Suppressor macrophage (primary cell): ENCODE results near the gene PIBF1.
"Not testable (repeated sequence)": the region's sequence is repeated elsewhere in the genome, so short reads cannot be mapped to it uniquely, and the experiment has no call there.

ENCODE experiments used
- DNase-seq, 4 experiments: peaks; one replicate each; pipeline ENCODE4 v3.0.0-alpha.2; 2020 to 2022

Gene PIBF1

DNA sequence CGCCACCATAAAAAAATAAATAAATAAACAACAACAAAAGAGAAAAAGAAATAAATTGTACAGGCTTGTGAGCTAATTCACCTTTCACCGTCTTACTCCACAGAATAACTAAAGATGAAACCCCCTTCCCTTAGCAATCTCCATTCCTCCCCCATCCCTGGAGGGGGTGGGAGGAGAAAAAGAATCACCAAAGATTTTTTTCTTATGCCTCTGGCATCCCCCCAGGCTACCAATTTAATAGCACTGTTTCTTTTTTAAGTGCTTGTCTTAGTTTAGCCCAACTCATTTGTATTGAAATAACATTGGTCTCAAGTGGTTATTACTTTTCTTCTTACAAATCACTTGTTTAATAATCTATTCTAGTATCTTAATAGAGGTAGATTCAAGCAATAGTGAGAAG, 253.0 kb downstream of the PIBF1 start:
- no peak for DNase-seq

DNA sequence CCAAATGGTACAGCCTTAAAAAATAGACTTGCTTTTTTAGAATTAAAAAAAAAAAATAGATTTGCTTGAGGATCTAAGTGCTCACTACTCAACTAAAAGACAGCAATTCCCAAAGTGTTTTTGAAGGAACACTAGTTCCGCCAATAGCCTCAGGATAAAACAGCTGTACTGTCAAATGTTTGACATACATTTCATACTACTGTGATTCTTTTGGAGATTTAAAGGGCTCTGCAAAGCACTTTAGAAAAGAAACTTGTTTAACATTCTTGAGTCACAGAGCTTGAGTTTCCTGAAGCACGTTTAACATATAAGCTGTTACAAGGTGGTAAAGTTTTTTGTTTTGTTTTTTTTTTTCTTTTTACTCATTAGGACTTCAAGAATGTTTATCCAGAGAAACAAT, 253.7 kb downstream of the PIBF1 start:
- DNase-seq, result no peak

DNA sequence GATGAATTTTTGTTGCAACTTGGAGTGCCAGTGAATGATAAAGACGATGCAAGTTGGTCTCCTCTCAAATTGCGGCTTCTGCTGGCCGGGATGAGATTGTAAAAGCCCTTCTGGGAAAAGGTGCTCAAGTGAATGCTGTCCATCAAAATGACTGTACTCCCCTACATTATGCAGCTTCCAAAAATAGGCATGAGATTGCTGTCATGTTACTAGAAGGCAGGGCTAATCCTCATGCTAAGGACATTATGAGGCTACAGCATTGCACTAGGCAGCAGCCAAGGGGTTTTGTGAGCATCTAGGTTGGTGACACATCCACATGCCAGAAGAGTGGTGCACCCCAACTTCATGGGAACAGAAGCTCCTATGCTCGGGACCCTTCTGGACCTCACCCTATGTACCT, 254.6 kb downstream of the PIBF1 start:
- DNase-seq, result no peak

DNA sequence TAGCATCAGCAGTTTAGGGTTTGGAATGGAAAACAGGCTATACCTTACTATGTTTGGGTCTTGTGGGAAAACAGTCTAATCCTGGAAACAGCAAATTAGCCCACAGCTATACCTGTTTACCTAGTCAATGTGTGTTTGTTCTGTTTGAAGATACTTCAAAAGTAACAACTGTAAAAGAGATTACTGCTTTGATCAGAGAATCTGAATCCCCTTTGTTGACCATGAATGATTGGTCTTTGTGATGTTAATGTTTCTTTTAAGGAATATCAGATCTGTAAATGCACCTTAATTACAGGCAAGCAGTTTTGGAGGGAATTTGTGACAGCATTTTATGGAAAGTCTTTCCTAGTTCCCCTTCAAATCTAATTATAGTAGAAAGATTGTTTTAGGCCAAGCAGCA, 256.1 kb downstream of the PIBF1 start:
- no peak for DNase-seq

DNA sequence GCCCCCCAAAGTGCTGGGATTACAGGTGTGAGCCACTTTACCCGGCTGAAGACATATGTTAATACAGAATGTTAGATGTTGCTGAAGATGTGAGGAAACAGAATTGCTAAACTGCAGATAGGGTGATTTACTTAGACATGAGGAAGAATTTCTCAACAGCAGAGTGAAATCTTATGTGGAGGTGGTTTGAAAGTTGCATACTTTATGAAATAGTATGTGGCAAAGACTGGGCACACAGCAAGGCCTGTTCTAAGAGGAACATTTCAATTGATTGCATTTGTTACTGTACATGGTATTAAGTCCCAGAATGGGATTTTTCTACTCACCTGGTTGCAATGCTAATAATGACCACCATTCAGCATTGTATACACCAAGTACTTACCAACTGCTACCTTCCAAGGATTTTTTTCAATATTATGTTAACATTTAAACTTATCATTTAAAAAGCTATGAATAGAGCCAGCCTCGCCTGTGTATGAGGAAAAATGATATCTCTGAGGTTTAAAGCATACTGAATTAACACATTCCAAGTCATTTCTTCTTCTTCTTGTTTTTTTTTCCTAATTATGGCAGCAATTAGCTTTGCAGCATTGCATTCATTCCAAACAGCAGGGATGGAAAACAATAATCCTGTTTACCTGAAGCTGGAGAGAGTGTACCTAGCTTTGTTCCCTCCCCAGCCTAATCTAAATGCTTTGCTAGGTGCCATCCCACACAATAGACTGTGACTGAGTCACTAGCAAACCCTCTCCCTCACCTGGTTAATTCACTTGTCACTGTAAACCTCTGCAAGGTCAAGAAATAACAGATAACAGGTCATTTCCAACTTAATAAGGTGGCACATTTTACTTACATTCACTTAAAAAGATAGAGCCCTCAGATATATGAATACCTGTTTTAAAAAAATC, 257.5 kb downstream of the PIBF1 start:
- peak; percentile 19 to 72 (median 53) for DNase-seq

DNA sequence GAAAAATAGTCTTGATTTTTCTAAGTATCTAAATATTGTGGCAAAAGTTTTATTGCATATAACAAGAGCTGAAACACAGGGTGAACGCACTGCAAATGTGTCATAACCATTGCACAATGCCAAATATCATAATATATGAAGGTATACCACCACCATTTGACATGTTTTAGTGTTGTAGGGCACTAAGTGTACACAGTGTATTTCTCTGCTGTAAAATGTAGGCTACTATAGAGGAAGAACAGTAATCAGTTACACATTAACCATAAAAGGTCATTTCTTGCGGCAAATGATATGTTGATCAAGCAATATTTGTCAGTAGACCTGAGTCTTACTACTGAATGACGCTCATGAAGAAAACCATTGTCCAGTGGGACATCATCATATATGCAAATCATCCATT, 258.6 kb downstream of the PIBF1 start:
- DNase-seq, result no peak

DNA sequence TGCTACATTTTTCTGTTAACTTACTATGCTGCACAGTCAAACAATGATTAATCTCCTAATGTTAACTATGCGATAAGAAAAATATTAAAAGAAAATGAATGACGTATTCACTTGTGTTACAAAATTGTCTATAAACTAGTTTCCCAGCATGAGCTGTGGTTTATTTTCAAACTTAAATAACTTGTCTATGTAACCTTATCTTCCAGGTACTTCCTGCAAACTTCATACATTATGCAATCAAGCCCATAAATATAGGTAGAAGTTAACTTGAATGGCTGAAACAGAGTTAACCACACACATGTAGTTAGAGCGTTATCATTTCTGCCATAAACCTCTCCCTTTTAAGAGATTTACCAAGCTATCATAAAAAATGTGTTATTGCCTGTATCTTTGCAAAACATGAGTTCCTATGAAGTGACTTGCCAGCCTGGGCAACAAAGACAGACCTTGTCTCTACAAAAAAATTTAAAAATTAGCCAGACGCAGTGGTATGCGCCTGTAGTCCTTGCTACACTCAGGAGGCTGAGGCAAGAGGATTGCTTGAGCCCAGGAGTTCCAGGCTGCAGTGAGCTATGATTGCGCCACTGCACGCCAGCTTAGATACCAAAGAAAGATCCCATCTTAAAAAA, 259.1 kb downstream of the PIBF1 start:
- DNase-seq, result no peak

DNA sequence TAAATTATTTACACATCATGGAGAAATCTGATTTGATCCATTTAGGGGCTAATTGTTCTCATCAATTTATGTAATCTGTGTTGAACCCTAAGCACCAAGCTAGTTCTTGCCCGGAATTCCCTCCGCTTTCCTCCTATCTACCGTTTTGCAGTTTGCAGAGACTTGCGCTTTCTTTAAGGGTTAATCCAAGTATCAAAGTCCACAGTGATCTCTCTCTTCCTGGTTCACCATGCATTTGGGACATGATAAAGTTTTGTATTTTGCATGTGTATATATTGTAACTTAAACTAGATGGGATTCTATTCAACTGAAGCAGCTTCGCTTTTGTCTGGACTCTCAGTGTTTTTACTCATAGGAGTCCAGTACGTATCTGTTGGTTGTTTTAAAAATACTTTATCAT, 263.1 kb downstream of the PIBF1 start:
- no peak for DNase-seq

DNA sequence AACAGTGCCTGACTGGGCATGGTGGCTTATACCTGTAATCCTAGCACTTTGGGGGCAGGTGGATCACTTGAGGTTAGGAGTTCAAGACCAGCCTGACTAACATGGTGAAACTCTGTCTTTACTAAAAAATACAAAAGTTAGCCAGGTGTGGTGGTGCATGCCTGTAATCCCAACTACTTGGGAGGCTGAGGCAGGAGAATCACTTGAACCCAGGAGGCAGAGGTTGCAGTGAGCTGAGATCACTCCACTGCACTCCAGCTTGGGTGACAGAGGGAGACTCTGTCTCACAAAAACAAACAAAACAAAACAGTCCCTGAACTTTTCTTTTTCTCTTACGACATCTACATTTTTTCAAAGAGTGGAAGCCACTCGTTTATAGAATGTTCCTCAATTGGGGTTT, 266.7 kb downstream of the PIBF1 start:
- DNase-seq, result not testable (repeated sequence)

DNA sequence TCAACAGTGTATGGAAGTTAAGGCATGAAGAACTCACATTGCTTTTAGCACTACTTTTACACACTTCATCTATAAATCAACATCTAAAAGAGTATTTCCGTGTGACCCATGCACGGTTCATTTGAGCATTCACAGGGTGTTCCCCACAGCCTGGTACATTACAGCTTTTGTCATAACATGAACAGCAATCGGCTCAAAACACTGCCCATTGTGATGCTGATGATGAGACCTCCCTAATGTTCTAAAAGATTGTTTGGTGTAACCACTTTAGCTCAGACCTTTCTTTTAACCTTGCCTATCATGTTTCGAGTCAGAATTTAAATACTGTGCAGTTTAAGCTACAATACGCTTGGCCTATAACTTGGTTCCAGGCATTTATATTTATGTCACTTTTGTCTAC, 272.8 kb downstream of the PIBF1 start:
- no peak for DNase-seq

DNA sequence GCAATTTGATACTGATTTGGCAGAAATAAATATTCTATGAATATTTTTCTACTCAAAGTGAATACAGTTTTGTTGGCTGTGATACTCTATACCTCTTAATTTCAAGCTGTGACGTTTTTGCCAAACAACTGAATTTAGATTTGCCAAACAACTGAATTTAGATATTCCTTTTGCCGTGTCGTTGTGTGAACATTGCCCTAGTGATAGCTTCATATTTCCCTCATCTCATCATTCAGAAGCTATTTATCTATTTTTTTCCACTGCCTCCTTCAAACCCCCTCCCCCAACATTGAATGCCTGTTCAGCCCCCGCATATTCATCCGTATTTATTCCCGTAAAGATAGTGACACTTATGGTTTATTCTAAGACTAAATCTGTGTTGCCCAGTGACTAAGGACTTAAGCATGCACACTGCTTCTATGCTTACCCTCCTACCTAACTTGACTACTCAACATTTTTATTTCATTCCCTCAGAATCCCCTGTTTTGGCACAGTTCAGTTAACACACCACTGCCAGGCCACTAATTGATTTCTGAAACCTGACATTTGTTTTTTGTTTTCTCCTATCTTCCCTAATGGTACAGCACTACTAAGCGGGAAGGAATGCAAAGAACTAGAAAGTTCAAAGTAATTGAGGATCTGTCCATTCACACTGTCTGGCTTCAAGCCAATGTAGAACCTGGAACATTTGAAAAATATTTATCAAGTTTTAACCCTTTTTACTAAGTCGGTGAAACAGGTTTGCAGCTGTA, 274.1 kb downstream of the PIBF1 start:
- DNase-seq, result no peak

DNA sequence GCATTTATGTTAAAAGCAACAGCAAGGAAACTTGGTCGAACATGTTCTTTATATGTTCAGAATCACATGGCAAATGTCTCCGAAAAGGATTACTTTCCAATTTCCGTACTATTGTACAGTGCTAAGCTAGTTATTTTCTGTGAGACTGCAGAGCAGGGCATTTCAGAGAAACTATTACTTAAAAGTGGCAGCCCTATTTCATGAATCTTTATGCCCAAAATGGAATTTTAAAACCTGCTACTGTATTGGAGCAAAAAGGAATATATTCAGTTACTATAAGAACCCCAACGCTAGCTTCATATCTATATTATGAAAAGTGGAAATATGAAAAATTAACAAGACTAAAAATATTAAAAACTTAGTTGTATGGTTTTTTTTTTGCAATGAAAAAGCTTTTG, 274.6 kb downstream of the PIBF1 start:
- no peak for DNase-seq

DNA sequence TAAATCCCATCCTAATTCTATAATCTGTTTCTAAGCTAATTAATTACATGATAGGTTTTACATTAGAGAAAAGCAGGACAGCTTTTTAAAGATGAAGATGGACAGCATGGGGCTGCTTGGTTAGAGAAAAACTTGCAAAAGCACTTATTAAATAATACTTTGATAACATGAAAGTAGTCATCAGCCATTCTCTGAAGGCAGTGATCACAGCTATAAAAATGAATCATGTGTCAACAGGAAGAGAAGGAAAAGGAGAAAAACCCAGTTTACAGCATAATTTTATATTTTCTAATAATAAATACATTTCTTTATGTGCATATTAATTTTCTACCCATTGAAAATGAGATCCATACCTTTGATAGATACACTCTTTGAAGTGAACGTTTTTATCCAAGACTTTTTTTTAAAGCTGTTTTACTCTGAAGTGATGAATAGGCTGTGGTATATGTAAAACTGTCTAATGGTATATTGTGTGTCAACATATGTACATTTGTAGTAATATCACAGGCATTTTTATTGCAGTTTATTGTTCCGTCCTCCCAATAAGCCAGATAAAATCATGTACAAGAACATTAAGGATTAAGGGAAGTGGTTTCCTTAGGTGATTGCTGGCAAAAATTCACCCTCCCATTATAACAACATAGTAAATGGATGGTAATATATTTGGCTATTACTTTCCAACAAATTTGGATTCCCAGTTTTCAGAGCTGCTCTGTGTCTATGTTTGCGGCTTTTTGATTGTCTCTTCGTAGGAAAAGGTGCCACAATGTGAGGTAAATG, 275.5 kb downstream of the PIBF1 start:
- DNase-seq, result no peak

DNA sequence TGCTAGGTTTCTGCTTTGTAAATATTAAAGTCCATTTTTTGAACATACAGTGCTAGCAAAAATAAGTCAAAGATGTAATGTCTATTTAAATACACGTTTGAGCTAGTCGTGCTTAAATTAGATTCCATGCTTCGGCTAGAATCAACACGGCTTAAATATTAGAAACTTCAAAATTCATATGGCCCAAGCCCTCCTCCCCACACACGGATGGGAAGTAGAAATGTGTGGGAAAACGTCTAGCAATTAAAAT, 276.1 kb downstream of the PIBF1 start:
- no peak for DNase-seq

DNA sequence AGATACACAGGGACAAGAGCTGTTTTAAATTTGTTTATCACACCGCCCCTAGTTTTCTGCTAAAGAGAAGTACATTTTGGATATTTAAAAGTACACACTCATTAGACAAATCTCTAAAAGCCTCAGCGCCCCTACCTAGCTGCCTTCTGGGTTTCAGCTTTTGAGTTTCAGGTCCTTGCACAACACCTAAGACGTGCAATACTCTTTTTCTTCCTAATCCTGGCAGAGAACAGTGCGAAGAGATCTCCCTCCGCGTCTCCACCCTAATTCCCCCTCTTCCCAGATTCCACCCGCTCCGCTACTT, 276.5 kb downstream of the PIBF1 start:
- DNase-seq, result no peak

DNA sequence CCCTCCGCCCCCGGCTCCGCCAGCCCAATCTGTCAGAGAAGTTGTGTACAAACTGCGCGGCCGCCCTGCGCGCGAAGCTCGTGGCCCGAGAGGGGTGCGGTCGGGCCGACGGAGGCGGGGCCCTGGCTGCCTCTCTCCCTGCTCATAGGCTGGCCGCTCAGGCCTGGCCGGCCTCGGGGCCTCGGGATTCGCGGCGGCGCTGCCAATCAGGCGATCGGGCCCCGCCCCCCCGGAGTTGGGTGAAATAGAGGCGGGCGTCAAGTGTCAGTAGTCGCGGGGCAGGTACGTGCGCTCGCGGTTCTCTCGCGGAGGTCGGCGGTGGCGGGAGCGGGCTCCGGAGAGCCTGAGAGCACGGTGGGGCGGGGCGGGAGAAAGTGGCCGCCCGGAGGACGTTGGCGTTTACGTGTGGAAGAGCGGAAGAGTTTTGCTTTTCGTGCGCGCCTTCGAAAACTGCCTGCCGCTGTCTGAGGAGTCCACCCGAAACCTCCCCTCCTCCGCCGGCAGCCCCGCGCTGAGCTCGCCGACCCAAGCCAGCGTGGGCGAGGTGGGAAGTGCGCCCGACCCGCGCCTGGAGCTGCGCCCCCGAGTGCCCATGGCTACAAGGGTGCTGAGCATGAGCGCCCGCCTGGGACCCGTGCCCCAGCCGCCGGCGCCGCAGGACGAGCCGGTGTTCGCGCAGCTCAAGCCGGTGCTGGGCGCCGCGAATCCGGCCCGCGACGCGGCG, 277.0 kb downstream of the PIBF1 start, which contains the start of gene KLF5:
Gene KLF5, plus strand, starts transcription at position 270 of the 724 bp plus-strand sequence. Its CDS starts 323 bp downstream, at position 593.
- DNase-seq, result peak; percentile 95 to 98 (median 96)

DNA sequence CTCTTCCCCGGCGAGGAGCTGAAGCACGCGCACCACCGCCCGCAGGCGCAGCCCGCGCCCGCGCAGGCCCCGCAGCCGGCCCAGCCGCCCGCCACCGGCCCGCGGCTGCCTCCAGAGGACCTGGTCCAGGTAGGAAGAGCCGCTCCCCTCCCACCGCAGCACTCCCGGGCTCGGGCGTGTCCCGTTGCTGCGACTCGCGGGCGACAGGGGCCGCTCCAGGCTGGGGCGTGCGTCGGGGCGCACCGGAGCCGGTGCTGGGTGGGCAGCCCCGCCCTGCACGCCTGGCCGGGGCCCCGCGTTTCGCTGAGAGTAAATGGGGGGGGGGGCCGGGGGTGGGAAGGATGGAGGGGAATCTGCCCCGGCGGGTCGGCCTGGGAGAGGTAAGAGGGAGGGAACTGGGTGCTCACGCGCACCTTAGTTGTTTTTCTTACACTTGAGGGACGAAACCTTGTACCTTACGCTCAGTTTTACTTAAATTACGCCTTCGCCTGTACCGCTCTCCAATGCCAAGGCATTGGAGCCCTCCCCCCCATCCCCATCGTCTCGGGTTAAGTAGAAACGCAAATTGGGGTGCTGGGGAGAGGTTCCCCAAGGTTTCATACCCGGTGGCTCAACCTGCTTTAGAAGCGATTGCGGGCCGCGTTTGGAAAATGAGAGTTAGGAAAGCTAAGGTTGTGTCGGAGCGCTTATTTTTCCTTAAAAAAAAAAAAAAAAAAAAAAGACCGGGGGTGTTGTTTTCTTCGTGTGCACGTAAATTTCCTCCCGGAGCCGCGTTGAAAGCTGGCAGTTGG, 277.7 kb downstream of the PIBF1 start:
- peak in 1 of 4 experiments; percentile 13 for DNase-seq

DNA sequence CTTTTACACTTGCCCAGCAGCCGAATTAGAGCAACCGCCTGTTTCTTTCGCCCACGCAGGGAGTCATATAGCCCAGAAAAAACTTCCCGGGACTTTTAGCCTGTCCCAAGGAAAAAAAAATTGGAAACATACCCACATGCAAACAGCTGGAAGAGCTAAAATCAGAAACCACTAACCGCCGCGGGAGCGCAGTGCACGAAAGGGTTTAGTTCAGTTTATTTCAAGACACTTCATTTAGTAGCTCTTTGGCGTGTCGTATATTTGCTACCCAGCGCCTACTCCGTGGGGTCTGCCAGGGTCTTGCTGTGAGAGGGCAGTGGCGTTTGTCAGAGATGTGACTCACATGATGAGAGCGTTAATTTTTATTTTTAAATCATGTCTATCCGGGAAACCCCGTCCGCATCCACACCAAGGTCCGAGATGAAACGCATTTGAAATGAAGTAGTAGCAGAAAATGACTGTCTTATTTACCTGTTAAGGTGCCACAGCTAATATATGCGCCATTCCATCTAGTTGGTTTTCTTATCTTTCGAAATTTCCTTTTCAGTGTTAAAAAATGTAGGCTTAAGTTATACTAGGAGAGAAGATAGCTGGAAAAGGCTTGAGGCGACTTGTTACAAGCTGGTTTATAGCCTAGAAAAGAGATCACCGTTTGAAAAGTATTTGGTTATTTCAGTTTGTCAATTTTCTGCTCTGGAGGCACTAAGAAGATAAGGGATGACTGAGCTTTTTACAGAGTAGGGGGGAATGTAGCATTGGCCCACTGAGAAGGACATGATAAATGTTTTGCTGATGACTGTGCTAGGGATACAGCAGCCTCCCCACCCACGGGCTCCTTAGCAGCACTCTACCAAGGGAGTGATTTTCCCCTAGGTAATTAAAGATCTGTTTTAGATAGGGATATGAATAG, 278.6 kb downstream of the PIBF1 start:
- DNase-seq, result peak; percentile 4 to 48 (median 23)

DNA sequence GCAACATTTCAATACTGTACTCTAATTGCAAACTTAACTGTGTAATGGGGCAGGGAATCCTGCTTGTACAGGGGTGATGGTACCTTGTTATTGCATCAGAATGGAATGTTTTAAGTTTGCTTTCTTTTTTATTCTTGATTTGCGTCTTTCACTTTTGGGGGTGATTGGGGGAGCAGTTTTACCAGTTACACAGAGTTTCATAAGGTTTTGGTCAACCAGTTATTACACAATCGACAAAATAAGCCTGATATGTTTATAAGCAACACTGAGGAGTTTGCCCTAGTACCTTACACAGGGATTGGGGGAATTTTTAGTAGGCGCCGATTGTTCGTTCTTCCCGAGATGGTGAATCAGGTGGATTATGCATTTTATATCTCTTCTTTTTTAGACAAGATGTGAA, 279.5 kb downstream of the PIBF1 start:
- DNase-seq, result no peak

DNA sequence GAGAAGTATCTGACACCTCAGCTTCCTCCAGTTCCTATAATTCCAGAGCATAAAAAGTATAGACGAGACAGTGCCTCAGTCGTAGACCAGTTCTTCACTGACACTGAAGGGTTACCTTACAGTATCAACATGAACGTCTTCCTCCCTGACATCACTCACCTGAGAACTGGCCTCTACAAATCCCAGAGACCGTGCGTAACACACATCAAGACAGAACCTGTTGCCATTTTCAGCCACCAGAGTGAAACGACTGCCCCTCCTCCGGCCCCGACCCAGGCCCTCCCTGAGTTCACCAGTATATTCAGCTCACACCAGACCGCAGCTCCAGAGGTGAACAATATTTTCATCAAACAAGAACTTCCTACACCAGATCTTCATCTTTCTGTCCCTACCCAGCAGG, 279.9 kb downstream of the PIBF1 start:
- no peak for DNase-seq
